Measurements from ENCODE around the gene PNO1.

The PNO1 gene

DNA sequence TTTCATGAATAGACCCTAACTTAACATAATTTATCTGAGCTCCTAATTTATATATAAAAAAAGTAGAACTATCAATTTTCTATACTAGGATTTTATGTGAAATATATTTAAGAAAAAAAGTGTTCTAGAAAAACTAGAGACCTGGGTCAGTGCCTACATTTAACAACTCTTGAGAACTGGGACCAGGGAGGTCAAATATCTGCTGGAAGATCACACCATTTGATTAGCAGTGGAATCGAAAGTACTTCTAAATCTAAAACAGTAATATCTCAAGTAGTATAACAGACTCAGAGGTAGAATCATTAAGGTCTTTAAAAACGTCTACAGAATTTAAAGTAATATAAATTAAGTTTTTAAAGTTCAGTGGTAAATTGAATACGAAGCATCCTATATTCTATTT lies 60.0 kb downstream of the PNO1 start:
- no peak for DNase-seq
- no peaks in the 10 kb centered on the region for H3K36me3 ChIP-seq (replicated peaks)
- TF ChIP-seq, protein P1, sequence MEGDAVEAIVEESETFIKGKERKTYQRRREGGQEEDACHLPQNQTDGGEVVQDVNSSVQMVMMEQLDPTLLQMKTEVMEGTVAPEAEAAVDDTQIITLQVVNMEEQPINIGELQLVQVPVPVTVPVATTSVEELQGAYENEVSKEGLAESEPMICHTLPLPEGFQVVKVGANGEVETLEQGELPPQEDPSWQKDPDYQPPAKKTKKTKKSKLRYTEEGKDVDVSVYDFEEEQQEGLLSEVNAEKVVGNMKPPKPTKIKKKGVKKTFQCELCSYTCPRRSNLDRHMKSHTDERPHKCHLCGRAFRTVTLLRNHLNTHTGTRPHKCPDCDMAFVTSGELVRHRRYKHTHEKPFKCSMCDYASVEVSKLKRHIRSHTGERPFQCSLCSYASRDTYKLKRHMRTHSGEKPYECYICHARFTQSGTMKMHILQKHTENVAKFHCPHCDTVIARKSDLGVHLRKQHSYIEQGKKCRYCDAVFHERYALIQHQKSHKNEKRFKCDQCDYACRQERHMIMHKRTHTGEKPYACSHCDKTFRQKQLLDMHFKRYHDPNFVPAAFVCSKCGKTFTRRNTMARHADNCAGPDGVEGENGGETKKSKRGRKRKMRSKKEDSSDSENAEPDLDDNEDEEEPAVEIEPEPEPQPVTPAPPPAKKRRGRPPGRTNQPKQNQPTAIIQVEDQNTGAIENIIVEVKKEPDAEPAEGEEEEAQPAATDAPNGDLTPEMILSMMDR (IDR thresholded peaks at IDR 0.05; ENCODE audit: low read depth, low read length, missing control alignments): no peak
- H3K4me3 ChIP-seq (ENCODE audit: low read depth, low read length): no peak overlapping the region
- no peaks in the 10 kb centered on the region for H3K27me3 ChIP-seq (replicated peaks)
- in situ Hi-C loops (cut with HindIII; ENCODE audit: low pct_ligation_motif_present, low sequenced_read_pairs): no loop called here
- no peak overlapping the region for H3K27ac ChIP-seq

DNA sequence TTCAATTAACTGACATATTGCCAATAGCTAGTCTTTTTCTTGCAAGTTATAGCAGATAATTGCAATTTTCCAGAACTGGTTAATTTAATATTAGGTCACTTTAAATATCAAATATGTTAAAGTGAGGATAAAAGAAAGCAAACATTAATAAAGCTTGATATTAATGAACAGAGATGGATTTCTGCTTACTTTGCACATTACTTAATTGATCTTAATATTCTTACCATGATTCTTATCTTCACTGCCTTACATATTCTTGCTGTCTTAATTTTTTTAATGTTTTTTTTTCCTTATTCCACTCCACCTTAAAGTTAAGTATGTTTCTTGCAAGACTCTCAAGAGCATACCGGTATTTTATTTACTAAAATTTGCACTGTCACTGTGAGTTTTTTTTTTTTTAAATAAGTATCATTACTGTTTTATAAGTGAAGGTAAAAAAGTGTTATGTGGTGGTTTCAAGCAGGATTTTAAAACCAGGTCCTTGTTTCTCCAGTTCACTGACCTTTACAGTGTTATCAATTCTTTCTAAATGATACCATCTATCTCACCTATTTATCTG lies 60.7 kb downstream of the PNO1 start:
- DNase-seq: no peak
- Histone ChIP-seq H3K36me3 (replicated peaks) (no peaks in the 10 kb centered on the region), H3K27ac (no peak overlapping the region), H3K4me3 (ENCODE audit: low read depth, low read length) (no peak overlapping the region), H3K27me3 (replicated peaks) (no peaks in the 10 kb centered on the region)
- in situ Hi-C loops (cut with HindIII; ENCODE audit: low pct_ligation_motif_present, low sequenced_read_pairs): no loop called here
- TF ChIP-seq, protein P1 (IDR thresholded peaks at IDR 0.05; ENCODE audit: low read depth, low read length, missing control alignments): no peak

DNA sequence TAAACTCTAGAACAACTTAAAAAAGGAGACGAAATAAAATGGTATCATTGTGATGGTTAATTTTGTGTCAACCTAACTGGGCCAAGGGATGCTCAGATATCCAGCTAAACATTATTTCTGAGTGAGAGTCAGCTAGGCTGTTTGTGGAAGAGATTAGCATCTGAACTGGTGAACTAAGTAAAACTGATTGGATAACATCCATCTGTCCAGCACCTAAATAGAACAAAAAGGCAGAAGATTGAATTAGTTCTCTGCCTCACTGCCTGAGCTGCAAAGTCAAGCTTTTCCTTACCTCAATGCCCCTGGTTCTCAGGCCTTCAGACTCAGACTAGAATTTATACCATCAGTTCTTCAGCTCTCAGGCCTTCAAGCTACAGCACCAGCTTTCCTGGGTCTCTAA lies 64.6 kb downstream of the PNO1 start:
- TF ChIP-seq, protein P1 (IDR thresholded peaks at IDR 0.05; ENCODE audit: low read depth, low read length, missing control alignments): no peak
- no peak overlapping the region for H3K27ac ChIP-seq
- H3K27me3 ChIP-seq (replicated peaks): no peaks in the 10 kb centered on the region
- in situ Hi-C loops (cut with HindIII; ENCODE audit: low pct_ligation_motif_present, low sequenced_read_pairs): no loop called here
- no peak for DNase-seq
- H3K4me3 ChIP-seq (ENCODE audit: low read depth, low read length): no peak overlapping the region
- no peaks in the 10 kb centered on the region for H3K36me3 ChIP-seq (replicated peaks)

DNA sequence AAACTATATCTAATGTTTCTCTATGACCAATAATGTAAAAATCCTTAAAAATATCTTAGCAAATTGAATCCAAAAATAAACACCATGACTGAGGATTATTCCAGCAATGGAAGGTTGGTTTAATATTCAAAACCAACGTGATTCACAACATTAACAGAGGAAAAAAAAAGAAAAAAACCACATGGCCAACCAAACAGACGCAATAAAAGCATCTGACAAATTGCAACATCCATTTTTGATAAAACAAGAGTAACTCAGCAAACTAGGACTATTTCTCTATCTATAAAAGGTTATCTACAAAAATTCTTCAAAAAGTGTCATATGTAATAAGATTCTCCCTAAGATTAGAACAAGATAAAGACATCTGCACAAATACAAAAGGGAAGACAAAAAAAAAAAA lies 65.7 kb downstream of the PNO1 start:
- no peak for DNase-seq
- TF ChIP-seq, protein P1 (IDR thresholded peaks at IDR 0.05; ENCODE audit: low read depth, low read length, missing control alignments): no peak
- H3K27me3 ChIP-seq (replicated peaks): no peaks in the 10 kb centered on the region
- no peak overlapping the region for H3K27ac ChIP-seq
- H3K4me3 ChIP-seq (ENCODE audit: low read depth, low read length): no peak overlapping the region
- in situ Hi-C loops (cut with HindIII; ENCODE audit: low pct_ligation_motif_present, low sequenced_read_pairs): no loop called here
- H3K36me3 ChIP-seq (replicated peaks): no peaks in the 10 kb centered on the region

DNA sequence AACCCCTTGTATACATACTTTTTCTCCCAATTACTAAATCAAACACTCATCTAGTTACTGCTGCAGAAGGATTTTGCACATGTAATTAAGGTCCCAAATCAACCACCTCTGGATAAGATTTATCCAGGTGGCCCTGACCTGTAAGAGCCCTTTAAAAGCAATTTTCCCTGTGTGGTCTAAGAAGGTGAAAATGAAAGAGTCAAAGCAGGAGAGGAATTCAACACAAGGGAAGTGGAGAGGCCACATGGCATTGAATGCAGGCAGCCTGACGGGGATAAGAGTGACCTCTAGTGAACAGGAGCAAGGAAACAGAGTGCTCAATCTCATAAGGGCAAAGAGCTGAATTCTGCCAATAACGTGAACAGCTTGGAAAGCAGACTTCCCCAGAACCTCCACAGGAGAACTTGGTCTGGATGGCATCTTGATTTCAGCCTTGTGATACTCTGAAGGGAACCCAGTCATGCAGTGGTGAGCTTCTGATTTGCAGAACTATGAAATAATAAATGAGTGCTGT lies 67.5 kb downstream of the PNO1 start:
- no peak overlapping the region for H3K27ac ChIP-seq
- TF ChIP-seq, protein P1 (IDR thresholded peaks at IDR 0.05; ENCODE audit: low read depth, low read length, missing control alignments): peak; percentile 54
- H3K36me3 ChIP-seq (replicated peaks): no peaks in the 10 kb centered on the region
- DNase-seq: peak; percentile 16
- in situ Hi-C loops (cut with HindIII; ENCODE audit: low pct_ligation_motif_present, low sequenced_read_pairs): no loop called here
- H3K27me3 ChIP-seq (replicated peaks): no peaks in the 10 kb centered on the region
- no peak overlapping the region for H3K4me3 ChIP-seq (ENCODE audit: low read depth, low read length)

Data from brain microvascular endothelial cell (primary cell).